GM18868 (cell line): Measurements from ENCODE around the gene MYZAP.

Experiments used
- ATAC-seq: cut with Tn5 transposase; IDR thresholded peaks from one replicate; pipeline ENCODE4 v1.9.1; 2021; ENCODE audit warnings: mild to moderate bottlenecking, moderate library complexity; ENCODE audit not compliant: unreplicated experiment

MYZAP gene

DNA sequence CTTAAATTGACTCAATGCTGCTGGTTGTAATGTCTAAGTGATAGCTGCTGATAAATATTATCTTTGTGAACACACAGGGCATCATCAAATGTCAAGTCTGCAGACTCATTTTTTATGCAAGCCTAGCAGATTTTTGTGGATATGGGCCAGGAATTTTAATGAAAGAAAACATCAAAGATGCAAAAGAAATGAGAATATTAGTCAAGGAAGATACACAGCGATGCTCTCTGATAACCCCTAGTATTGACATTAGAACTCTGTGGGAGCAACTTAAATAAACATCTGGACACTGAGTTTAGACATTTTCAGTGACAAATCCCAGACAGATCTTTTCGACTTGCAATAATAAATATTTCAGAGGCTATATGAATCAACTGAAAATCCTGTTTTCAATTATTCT is 143.2 kb downstream of the MYZAP start:
- ATAC-seq, result no peak
